Measurements from ENCODE around the gene AGO3. TPM values are rescaled to one million over a fixed set of nuclear protein-coding genes. Genes with fewer than 3 reads are reported as not detected.

AGO3 gene
- total RNA-seq, 1 experiment from 2014 or later: 26.9 TPM

DNA sequence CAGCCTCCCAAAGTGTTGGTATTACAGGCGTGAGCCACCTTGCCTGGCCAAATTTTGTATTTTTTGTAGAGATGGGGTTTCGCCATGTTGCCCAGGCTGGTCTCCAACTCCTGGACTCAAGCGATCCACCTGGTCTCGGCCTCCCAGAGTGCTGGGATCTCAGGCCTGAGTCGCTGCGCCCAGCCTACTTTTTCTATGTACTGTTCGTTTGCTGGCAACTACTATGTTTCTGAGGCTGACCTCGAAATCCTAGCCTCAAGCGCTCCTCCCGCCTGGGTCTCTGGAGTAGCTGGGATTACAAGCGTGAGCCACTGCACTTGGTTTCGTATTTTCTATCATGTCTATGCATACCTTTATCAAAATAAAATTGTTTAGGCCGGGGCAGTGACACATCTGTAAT lies 152.3 kb downstream of the AGO3 start:
- ChIA-PET RAD21 (ENCODE audit: low non-redundant PET in 1 of 2, low total read pairs in 2 of 2, uncharacterized antibody in 2 of 2, unreplicated experiment in 2 of 2) (no interaction called here), CTCF (no interaction called here), POLR2A (no interaction called here)
- TF ChIP-seq SIN3A (IDR thresholded peaks at IDR 0.05; ENCODE audit: low read depth) (no peak), EGR1 (IDR thresholded peaks at IDR 0.05; ENCODE audit: low read depth) (no peak), ELF1 (IDR thresholded peaks at IDR 0.05; ENCODE audit: borderline replicate concordance, low read depth) (no peak), EZH2 (IDR thresholded peaks at IDR 0.05) (no peak), FOSL1 (IDR thresholded peaks at IDR 0.05; ENCODE audit: low read depth) (no peak), RAD21 (IDR thresholded peaks at IDR 0.05; ENCODE audit: low read depth) (no peak), ZFX (IDR thresholded peaks at IDR 0.05) (no peak), POLR2A (IDR thresholded peaks at IDR 0.05; ENCODE audit: borderline replicate concordance, extremely low read depth, insufficient read depth, insufficient read length) (no peak), TCF7L2 (IDR thresholded peaks at IDR 0.05; ENCODE audit: borderline replicate concordance, extremely low read depth, insufficient read depth, insufficient read length) (no peak), MAX (IDR thresholded peaks at IDR 0.05) (no peak), ZBTB33 (IDR thresholded peaks at IDR 0.05; ENCODE audit: extremely low read depth, insufficient replicate concordance, low read length) (no peak), POLR2AphosphoS5 (IDR thresholded peaks at IDR 0.05; ENCODE audit: low read depth, low read length) (no peak), CEBPB (IDR thresholded peaks at IDR 0.05; ENCODE audit: low read depth) (no peak), ZNF274 (IDR thresholded peaks at IDR 0.05; ENCODE audit: low read depth, low read length) (no peak)
- TF ChIP-seq, protein P1, sequence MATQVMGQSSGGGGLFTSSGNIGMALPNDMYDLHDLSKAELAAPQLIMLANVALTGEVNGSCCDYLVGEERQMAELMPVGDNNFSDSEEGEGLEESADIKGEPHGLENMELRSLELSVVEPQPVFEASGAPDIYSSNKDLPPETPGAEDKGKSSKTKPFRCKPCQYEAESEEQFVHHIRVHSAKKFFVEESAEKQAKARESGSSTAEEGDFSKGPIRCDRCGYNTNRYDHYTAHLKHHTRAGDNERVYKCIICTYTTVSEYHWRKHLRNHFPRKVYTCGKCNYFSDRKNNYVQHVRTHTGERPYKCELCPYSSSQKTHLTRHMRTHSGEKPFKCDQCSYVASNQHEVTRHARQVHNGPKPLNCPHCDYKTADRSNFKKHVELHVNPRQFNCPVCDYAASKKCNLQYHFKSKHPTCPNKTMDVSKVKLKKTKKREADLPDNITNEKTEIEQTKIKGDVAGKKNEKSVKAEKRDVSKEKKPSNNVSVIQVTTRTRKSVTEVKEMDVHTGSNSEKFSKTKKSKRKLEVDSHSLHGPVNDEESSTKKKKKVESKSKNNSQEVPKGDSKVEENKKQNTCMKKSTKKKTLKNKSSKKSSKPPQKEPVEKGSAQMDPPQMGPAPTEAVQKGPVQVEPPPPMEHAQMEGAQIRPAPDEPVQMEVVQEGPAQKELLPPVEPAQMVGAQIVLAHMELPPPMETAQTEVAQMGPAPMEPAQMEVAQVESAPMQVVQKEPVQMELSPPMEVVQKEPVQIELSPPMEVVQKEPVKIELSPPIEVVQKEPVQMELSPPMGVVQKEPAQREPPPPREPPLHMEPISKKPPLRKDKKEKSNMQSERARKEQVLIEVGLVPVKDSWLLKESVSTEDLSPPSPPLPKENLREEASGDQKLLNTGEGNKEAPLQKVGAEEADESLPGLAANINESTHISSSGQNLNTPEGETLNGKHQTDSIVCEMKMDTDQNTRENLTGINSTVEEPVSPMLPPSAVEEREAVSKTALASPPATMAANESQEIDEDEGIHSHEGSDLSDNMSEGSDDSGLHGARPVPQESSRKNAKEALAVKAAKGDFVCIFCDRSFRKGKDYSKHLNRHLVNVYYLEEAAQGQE (IDR thresholded peaks at IDR 0.05; ENCODE audit: low read depth): no peak
- H3K36me3 ChIP-seq (ENCODE audit: control insufficient read depth in 1 of 2, insufficient read depth in 2 of 2, low read length in 2 of 2): no peaks in the 10 kb centered on the region
- no peak overlapping the region for H3K4me2 ChIP-seq (ENCODE audit: low read length)
- peaks cover 0 to 7% of the 10 kb centered on the region in 2 experiments; a peak in 2 of 4 replicates for H3K4me1 ChIP-seq (ENCODE audit: control insufficient read depth in 1 of 2, insufficient read depth in 2 of 2, low read length in 2 of 2)
- BruUV-seq (replicated peaks): no TSS peak
- DNase-seq (ENCODE audit: low read depth, low spot score): no peak
- no peak overlapping the region for H3K9ac ChIP-seq (ENCODE audit: low read length)
- H3K79me2 ChIP-seq (ENCODE audit: insufficient read depth, low read length): no peaks in the 10 kb centered on the region
- H3K4me3 ChIP-seq (replicated peaks in 1 of 2; ENCODE audit: low read depth in 1 of 2, low read length in 2 of 2): no peak overlapping the region
- no peak overlapping the region for H3K27ac ChIP-seq (ENCODE audit: low read depth, low read length)
- no peaks in the 10 kb centered on the region for H3K9me2 ChIP-seq (ENCODE audit: insufficient read depth)
- no peak for ATAC-seq
- intact Hi-C loops (cut with micrococcal nuclease): loop anchor here (10.0 kb wide), 1 partner anchor 228 kb away; no protein-coding TSS in a partner anchor
- no peaks in the 10 kb centered on the region for H4K20me1 ChIP-seq (ENCODE audit: insufficient read depth)
- no peak overlapping the region for H2AFZ ChIP-seq (ENCODE audit: low read depth, low read length, poor library complexity, severe bottlenecking)
- H3K9me3 ChIP-seq (ENCODE audit: control insufficient read depth in 1 of 2, insufficient read depth in 1 of 2, low read depth in 1 of 2, low read length in 2 of 2): no peaks in the 10 kb centered on the region
- no peaks in the 10 kb centered on the region for H3K27me3 ChIP-seq (ENCODE audit: insufficient read depth, low read length)

All from HCT116 (cell line).